ENCODE measurements around the gene RAI2.

The RAI2 gene

GRCh38 chrX:17779434-17779833 is 81.7 kb downstream of the RAI2 start:
- DNase-seq (ENCODE audit: low spot score): no peak

DNA sequence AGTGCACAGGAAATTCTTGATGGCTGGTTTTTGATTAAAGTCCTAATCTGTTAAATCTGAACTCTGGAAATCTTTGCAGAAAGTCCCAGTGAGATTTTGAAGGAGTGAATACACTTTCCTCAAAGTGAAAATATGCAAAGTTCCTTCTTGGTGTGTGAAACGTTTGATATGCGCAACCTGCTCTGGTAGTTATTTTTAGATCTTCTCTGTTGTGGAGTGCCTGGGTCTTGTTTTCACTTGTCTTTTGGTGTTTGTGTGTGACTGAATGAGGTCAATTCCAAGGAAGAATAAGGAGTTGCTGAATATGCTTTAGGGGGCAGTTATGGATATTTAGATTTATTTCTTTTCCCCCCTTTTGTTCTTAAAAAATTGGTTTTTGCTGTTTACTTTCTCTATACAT is 82.1 kb downstream of the RAI2 start:
- no peak for DNase-seq (ENCODE audit: low spot score)

DNA sequence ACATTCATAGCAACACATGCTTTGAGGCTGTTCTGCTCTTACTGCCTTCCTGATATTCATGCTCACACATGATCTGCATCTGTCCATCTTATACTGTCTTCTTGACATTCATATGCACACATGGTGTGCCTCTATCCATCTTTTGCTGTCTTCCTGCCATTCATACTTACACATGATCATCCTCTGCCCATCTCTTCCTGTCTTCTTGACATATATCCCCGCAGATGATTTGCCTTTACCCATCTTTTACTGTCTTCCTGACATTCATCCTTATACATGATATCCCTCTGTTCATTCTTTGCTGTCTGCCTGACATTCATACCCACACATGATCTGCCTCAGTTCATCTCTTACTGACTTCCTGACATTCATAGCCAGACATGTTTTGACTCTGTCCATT is 87.0 kb downstream of the RAI2 start:
- DNase-seq (ENCODE audit: low spot score): no peak

DNA sequence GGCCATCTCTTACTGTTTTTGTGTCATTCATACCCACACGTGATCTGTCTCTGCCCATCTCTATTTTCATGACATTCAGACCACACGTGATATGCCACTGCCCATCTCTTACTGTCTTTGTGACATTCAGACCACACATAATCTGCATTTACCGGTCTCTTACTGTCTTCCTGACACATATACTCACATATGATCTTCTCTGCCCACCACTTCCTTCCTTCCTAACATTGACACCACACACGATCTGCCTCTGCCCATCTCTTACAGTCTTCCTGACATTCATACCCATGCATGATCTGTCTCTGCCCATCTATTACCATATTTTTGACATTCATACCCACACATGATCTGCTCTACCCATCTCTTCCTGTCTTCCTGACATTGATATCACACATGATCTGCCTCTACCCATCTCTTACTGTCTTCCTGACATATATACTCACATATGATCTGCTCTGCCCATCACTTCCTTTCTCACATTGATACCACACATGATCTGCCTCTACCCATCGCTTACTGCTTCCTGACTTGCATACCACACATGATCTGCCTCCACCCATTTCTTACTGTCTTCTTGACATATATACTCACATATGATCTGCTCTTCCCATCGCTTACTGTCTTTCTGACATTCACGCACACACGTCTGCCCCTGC is 87.7 kb downstream of the RAI2 start:
- DNase-seq (ENCODE audit: low spot score): no peak

- no peak for DNase-seq (ENCODE audit: low spot score)
Observed at GRCh38 chrX:17769701-17770269, 91.3 kb downstream of the RAI2 start.

DNA sequence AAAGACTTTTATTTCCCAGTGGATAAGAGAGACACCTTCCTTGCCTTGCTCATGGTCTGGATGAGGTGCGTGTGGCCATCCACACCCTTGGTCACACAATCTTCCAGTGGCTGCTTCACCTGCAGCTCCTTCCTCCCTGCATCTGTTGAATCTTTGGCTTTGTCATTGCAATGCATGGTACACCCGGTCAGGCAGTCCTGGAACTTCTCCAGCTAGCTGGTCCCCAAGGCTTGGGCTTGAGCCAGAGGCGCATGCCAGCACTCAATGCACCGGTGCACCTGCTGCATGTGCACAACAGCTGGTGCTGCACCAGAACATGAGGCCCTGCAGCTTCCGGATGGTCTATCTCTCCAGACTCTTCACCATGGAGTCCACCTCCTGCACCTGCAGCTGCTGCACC is 92.1 kb downstream of the RAI2 start:
- DNase-seq (ENCODE audit: low spot score): no peak

DNA sequence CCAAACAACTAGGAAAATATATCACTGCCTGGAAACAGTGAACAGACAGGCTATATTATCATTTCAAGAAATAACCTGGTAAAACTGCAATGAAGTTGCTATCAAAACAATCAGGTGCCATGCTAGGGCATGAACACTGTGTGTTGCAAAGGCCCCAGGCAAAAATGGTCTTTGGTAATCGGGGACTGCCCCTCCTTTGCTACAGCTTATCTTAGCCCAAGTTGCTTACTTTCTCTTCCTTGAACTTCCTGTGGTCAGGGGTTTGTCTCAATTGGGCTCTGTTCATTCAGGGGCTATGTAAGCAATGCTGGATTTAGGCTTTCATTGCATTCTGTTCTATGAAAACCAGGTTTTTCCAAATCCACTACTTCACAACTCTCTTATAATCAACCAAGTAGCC is 93.4 kb downstream of the RAI2 start:
- DNase-seq (ENCODE audit: low spot score): no peak

DNA sequence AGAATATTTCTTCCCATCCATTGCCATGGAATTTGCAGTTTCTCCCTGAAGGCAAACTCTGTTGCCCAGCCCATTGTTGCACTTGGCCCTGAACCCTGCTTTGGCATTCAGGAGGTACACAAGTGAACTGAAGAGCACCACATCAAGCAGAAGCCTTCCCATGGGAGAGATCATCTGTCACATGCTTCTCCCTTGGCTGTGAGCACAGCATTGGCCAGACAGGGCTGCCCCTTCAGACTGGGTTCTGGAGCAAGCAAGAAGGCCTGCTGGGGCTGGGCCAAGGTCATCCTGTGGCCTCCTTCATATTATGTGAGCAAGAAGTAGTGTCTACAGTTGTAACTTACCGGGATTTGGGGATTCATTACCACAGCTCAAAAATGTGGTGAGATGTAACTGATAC is 101.1 kb downstream of the RAI2 start:
- no peak for DNase-seq (ENCODE audit: low spot score)

DNA sequence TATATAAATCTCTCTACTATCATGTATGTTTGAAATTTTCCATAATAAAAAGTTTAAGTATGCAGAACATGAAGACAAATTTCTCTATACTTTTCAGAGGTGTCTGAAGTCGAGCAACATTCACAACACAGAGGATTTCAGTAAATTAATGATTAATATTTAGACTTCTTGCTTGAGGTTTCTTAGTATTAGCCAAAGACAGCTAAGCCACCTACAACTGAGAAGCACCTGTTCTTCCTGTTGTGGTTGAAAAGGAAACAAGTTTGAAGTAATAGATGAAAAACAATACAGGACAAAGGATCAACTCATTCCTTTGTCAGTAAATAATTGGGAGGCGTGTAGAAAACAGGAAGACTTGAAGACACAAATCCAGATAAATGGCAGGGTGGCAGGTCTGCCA is 102.7 kb downstream of the RAI2 start:
- DNase-seq (ENCODE audit: low spot score): no peak

DNA sequence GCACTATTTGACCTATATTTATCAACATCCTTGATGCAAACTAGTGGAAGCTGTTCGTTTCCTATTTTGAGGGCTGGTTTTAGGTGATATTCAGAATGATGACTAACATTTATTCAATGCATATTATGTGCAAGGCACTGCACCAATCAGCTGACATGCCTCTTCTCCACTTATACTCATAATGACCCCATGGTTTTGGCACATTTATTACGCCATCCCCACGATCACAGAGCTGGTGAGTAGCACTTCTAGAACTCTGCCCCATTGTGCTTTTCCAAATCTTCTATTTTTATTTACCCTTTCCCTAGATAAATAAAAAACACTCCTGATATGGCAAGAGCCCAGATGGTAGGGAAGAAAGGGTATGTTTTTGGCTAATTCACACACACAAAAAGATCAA is 110.7 kb downstream of the RAI2 start:
- DNase-seq (ENCODE audit: low spot score): no peak
